Caco-2 (cell line): ENCODE results near the gene PAIP2B. TPM values are rescaled to one million over a fixed set of nuclear protein-coding genes. Genes with fewer than 3 reads are reported as not detected.
"Not testable (repeated sequence)": the region's sequence is repeated elsewhere in the genome, so short reads cannot be mapped to it uniquely, and the experiment has no call there.

Experiments used
- BruUV-seq: library from RNA; stranded (reverse); fragments of 400-500 nt; replicated peaks from 2 replicates; lab custom pipeline; 2021; lab: Mats Ljungman, UMichigan
- CTCF ChIA-PET: fragments of 300-600 bp; sonication (Branson Sonifier 250); formaldehyde crosslinking; loops from one replicate; lab custom pipeline; 2022; ENCODE audit warnings: antibody characterized with exemption; lab: Charles Lee
- POLR2A ChIA-PET: fragments of 300-600 bp; sonication (Branson Sonifier 250); formaldehyde crosslinking; loops from one replicate; lab custom pipeline; 2022; ENCODE audit warnings: antibody characterized with exemption; lab: Charles Lee
- DNase-seq, 2 experiments: peaks; one replicate each; pipeline versions ENCODE4 v3.0.0 to v3.0.0-alpha.2; 2020 to 2022
- H3K27me3 ChIP-seq: replicated peaks from 2 replicates; pipeline ENCODE4 v1.6.0; 2011; ENCODE audit warnings: low read length; ENCODE audit not compliant: control insufficient read depth, insufficient read depth
- H3K36me3 ChIP-seq: 2 replicates; pipeline ENCODE4 v1.5.1; 2011; ENCODE audit warnings: low read length; ENCODE audit not compliant: control insufficient read depth, insufficient read depth
- H3K4me1 ChIP-seq: fragments of 250-450 bp; sonication (Bioruptor Pico); 2 replicates; pipeline ENCODE4 v1.5.1; 2020; ENCODE audit warnings: mild to moderate bottlenecking
- H3K4me3 ChIP-seq: 2 replicates; pipeline ENCODE4 v1.5.1; 2011; ENCODE audit warnings: low read depth, mild to moderate bottlenecking, control low read depth, low read length
- H3K9me3 ChIP-seq: fragments of 250-450 bp; sonication (Bioruptor Pico); 2 replicates; pipeline ENCODE4 v1.5.1; 2020; ENCODE audit warnings: mild to moderate bottlenecking, moderate library complexity
- H3K27ac Mint-ChIP-seq: one replicate; pipeline ENCODE4 v1.8.0; 2022; ENCODE audit warnings: mixed read lengths; ENCODE audit not compliant: unreplicated experiment
- H3K27me3 Mint-ChIP-seq: one replicate; pipeline ENCODE4 v1.8.0; 2022; ENCODE audit warnings: mixed read lengths; ENCODE audit not compliant: insufficient read depth, unreplicated experiment
- H3K36me3 Mint-ChIP-seq: one replicate; pipeline ENCODE4 v1.8.0; 2022; ENCODE audit warnings: mild to moderate bottlenecking, mixed read lengths; ENCODE audit not compliant: insufficient read depth, unreplicated experiment
- H3K4me1 Mint-ChIP-seq: one replicate; pipeline ENCODE4 v1.8.0; 2022; ENCODE audit warnings: low read depth, mixed read lengths; ENCODE audit not compliant: unreplicated experiment
- H3K4me3 Mint-ChIP-seq: one replicate; pipeline ENCODE4 v1.8.0; 2022; ENCODE audit warnings: mild to moderate bottlenecking, moderate library complexity, mixed read lengths; ENCODE audit not compliant: unreplicated experiment
- H3K9me3 Mint-ChIP-seq: one replicate; pipeline ENCODE4 v1.8.0; 2022; ENCODE audit warnings: mixed read lengths; ENCODE audit not compliant: unreplicated experiment
- CTCF ChIP-seq, 2 experiments: fragments of 200-600 bp in 1 of 2; IDR thresholded peaks; 1 replicate in 1 of 2; 2 replicates in 1 of 2; pipeline versions ENCODE4 v1.5.1 to v1.8.0; 2011 to 2022; ENCODE audit warnings: antibody characterized with exemption in 1 of 2, control low read depth in 1 of 2, inconsistent platforms in 1 of 2, low read depth in 1 of 2, low read length in 1 of 2, mild to moderate bottlenecking in 1 of 2, moderate library complexity in 1 of 2; ENCODE audit not compliant: insufficient read depth in 1 of 2, severe bottlenecking in 1 of 2, unreplicated experiment in 1 of 2
- intact Hi-C: fragments of 100-400 bp; cut with micrococcal nuclease; formaldehyde crosslinking; loops from one replicate; pipeline ENCODE4 v1.10.0; 2022; ENCODE audit not compliant: unreplicated experiment
- total RNA-seq: library from RNA; stranded (reverse); gene quantifications from 2 replicates; pipeline ENCODE4 v1.2.3, GENCODE V29; 2022

Gene PAIP2B
- total RNA-seq, 1 experiment from 2014 or later, result 9.9 TPM

GRCh38 chr2:71235930-71236587, 9.2 kb upstream of the PAIP2B start:
- H3K36me3 Mint-ChIP-seq, result no peaks in the 10 kb centered on the region
- Histone ChIP-seq H3K27me3 (no peaks in the 10 kb centered on the region), H3K4me3 (no peak overlapping the region), H3K9me3 (peaks cover 5% of the 10 kb centered on the region; the same call in 1 of the 2 replicates), H3K4me1 (no peaks in the 10 kb centered on the region), H3K36me3 (no peaks in the 10 kb centered on the region)
- H3K4me1 Mint-ChIP-seq, result peaks cover 4% of the 10 kb centered on the region
- peaks cover 23% of the 10 kb centered on the region for H3K9me3 Mint-ChIP-seq
- POLR2A ChIA-PET, result interaction anchor here (0.7 kb wide), 1 partner anchor 9 kb away, joined by 3 read pairs; no protein-coding TSS in a partner anchor
- H3K4me3 Mint-ChIP-seq, result no peak overlapping the region
- H3K27me3 Mint-ChIP-seq, result no peaks in the 10 kb centered on the region
- no TSS peak for BruUV-seq
- H3K27ac Mint-ChIP-seq, result no peak overlapping the region
- no peak for DNase-seq
- CTCF ChIA-PET, result interaction anchor here (0.6 to 1.5 kb wide), 4 partner anchors 9 to 96 kb away, joined by 3 to 8 read pairs (median 4); partner anchors contain the start of genes PAIP2B and ZNF638
- TF ChIP-seq CTCF (IDR thresholded peaks at IDR 0.05; ENCODE audit: insufficient read depth in 1 of 2, low read depth in 1 of 2, low read length in 1 of 2, severe bottlenecking in 1 of 2, unreplicated experiment in 1 of 2), result no peak
- intact Hi-C loops, result no loop called here

- H3K36me3 ChIP-seq, H3K27me3 ChIP-seq, CTCF ChIA-PET, H3K4me3 Mint-ChIP-seq, H3K4me1 ChIP-seq, intact Hi-C loops, H3K36me3 Mint-ChIP-seq, BruUV-seq, H3K27me3 Mint-ChIP-seq, POLR2A ChIA-PET, H3K4me3 ChIP-seq, H3K9me3 ChIP-seq, H3K4me1 Mint-ChIP-seq, DNase-seq, H3K27ac Mint-ChIP-seq: not testable (repeated sequence)
- H3K9me3 Mint-ChIP-seq, result peaks cover 34% of the 10 kb centered on the region
Observed at GRCh38 chr2:71233072-71233471, 6.2 kb upstream of the PAIP2B start.

- Mint-ChIP-seq H3K4me1 (no peaks in the 10 kb centered on the region), H3K9me3 (peaks cover 11% of the 10 kb centered on the region), H3K27ac (peak overlapping the region; percentile 83), H3K36me3 (peaks cover 10% of the 10 kb centered on the region), H3K4me3 (peak overlapping the region; percentile 94), H3K27me3 (no peaks in the 10 kb centered on the region)
- Histone ChIP-seq H3K36me3 (no peaks in the 10 kb centered on the region), H3K9me3 (no peaks in the 10 kb centered on the region), H3K27me3 (no peaks in the 10 kb centered on the region), H3K4me3 (peak overlapping the region; percentile 81), H3K4me1 (no peaks in the 10 kb centered on the region)
- ChIA-PET POLR2A (interaction anchor here (1.2 to 1.6 kb wide), 4 partner anchors 18 to 932 kb away, joined by 4 to 28 read pairs (median 16); partner anchors contain the start of genes SNRPG and ZNF638), CTCF (interaction anchor here (0.7 to 2.2 kb wide), 13 partner anchors 10 to 284 kb away, joined by 3 to 9 read pairs (median 7); partner anchors contain the start of gene ZNF638)
- peak; percentile 36 to 50 for DNase-seq
- TF ChIP-seq CTCF (IDR thresholded peaks at IDR 0.05; ENCODE audit: insufficient read depth in 1 of 2, low read depth in 1 of 2, low read length in 1 of 2, severe bottlenecking in 1 of 2, unreplicated experiment in 1 of 2), result peak in 1 of 2 experiments; percentile 21
- intact Hi-C loops, result no loop called here
- no TSS peak for BruUV-seq
Observed at GRCh38 chr2:71226096-71226964, 573 bp downstream of the PAIP2B start.
